Activated T-cell treated with anti-CD3 and anti-CD28 coated beads, Interleukin-2, amount 50 U/mL, for 72 hours (primary cell): ENCODE measurements around the gene BIN1. TPM values are rescaled to one million over a fixed set of nuclear protein-coding genes. Genes with fewer than 3 reads are reported as not detected.

Experiments used
- ATAC-seq, 2 donors: fragments of 150-1000 bp; cut with Tn5 transposase; replicated peaks in 1 of 2; 2 replicates each; pipeline ENCODE4 v1.10.0; 2021; ENCODE audit warnings: moderate library complexity in 2 of 2, mild to moderate bottlenecking in 1 of 2
- DNase-seq, 2 donors: peaks; one replicate each; pipeline ENCODE4 v3.0.0; 2021 to 2022; ENCODE audit warnings: mixed read lengths in 1 of 2
- H3K27ac Mint-ChIP-seq: one replicate; pipeline ENCODE4 v1.8.0; 2022; ENCODE audit warnings: mild to moderate bottlenecking, moderate library complexity, mixed read lengths
- H3K27me3 Mint-ChIP-seq: one replicate; pipeline ENCODE4 v1.8.0; 2022; ENCODE audit warnings: low read depth, mixed read lengths
- H3K36me3 Mint-ChIP-seq, 2 donors: one replicate each; pipeline ENCODE4 v1.8.0; 2022; ENCODE audit warnings: mixed read lengths in 2 of 2, mild to moderate bottlenecking in 1 of 2; ENCODE audit not compliant: insufficient read depth in 2 of 2
- H3K4me1 Mint-ChIP-seq: one replicate; pipeline ENCODE4 v1.8.0; 2022; ENCODE audit warnings: low read depth, mixed read lengths
- H3K4me3 Mint-ChIP-seq, 2 donors: one replicate each; pipeline ENCODE4 v1.8.0; 2022; ENCODE audit warnings: mild to moderate bottlenecking in 2 of 2, mixed read lengths in 2 of 2, moderate library complexity in 2 of 2
- H3K9me3 Mint-ChIP-seq, 2 donors: one replicate each; pipeline ENCODE4 v1.8.0; 2022; ENCODE audit warnings: mixed read lengths in 2 of 2
- total RNA-seq, 2 donors: library from RNA; stranded (reverse); gene quantifications; one replicate each; pipeline ENCODE4 v1.2.3, GENCODE V29; 2022

Gene BIN1
- total RNA-seq, 2 donors from 2014 or later = 87.3 to 127 TPM

- no peaks in the 10 kb centered on the region for H3K9me3 Mint-ChIP-seq
- H3K27ac Mint-ChIP-seq = no peak overlapping the region
- ATAC-seq (no peak), DNase-seq (no peak)
- H3K4me1 Mint-ChIP-seq = peaks cover 19% of the 10 kb centered on the region
- no peak overlapping the region for H3K4me3 Mint-ChIP-seq
- H3K36me3 Mint-ChIP-seq = no peaks in the 10 kb centered on the region
- H3K27me3 Mint-ChIP-seq = no peaks in the 10 kb centered on the region
Observed at GRCh38 chr2:127096718-127097470, 10.1 kb downstream of the BIN1 start.

GRCh38 chr2:127096280-127096679, 10.7 kb downstream of the BIN1 start:
- H3K36me3 Mint-ChIP-seq = no peaks in the 10 kb centered on the region
- no peak overlapping the region for H3K27ac Mint-ChIP-seq
- DNase-seq (no peak), ATAC-seq (peak in 1 of 2 donors; percentile 49)
- peaks cover 19% of the 10 kb centered on the region for H3K4me1 Mint-ChIP-seq
- no peaks in the 10 kb centered on the region for H3K27me3 Mint-ChIP-seq
- no peak overlapping the region for H3K4me3 Mint-ChIP-seq
- no peaks in the 10 kb centered on the region for H3K9me3 Mint-ChIP-seq

GRCh38 chr2:127095784-127096183, 11.2 kb downstream of the BIN1 start:
- H3K36me3 Mint-ChIP-seq = no peaks in the 10 kb centered on the region
- no peaks in the 10 kb centered on the region for H3K9me3 Mint-ChIP-seq
- DNase-seq (no peak), ATAC-seq (no peak)
- H3K4me1 Mint-ChIP-seq = peaks cover 19% of the 10 kb centered on the region
- no peaks in the 10 kb centered on the region for H3K27me3 Mint-ChIP-seq
- no peak overlapping the region for H3K4me3 Mint-ChIP-seq
- H3K27ac Mint-ChIP-seq = no peak overlapping the region

GRCh38 chr2:127095367-127095641, 11.7 kb downstream of the BIN1 start:
- H3K27me3 Mint-ChIP-seq = no peaks in the 10 kb centered on the region
- no peak overlapping the region for H3K27ac Mint-ChIP-seq
- DNase-seq = no peak
- no peaks in the 10 kb centered on the region for H3K36me3 Mint-ChIP-seq
- H3K4me1 Mint-ChIP-seq = peaks cover 19% of the 10 kb centered on the region
- no peaks in the 10 kb centered on the region for H3K9me3 Mint-ChIP-seq
- H3K4me3 Mint-ChIP-seq = no peak overlapping the region
- ATAC-seq = no peak

- H3K27me3 Mint-ChIP-seq = no peaks in the 10 kb centered on the region
- no peak overlapping the region for H3K27ac Mint-ChIP-seq
- H3K36me3 Mint-ChIP-seq = no peaks in the 10 kb centered on the region
- ATAC-seq (no peak), DNase-seq (no peak)
- H3K9me3 Mint-ChIP-seq = no peaks in the 10 kb centered on the region
- peaks cover 19% of the 10 kb centered on the region for H3K4me1 Mint-ChIP-seq
- H3K4me3 Mint-ChIP-seq = no peak overlapping the region
Observed at GRCh38 chr2:127094509-127095366, 12.2 kb downstream of the BIN1 start.

- Mint-ChIP-seq H3K36me3 (no peaks in the 10 kb centered on the region), H3K4me3 (no peak overlapping the region), H3K4me1 (peaks cover 19% of the 10 kb centered on the region), H3K9me3 (no peaks in the 10 kb centered on the region), H3K27me3 (no peaks in the 10 kb centered on the region), H3K27ac (no peak overlapping the region)
- no peak for ATAC-seq
- no peak for DNase-seq
Observed at GRCh38 chr2:127093648-127094210, 13.2 kb downstream of the BIN1 start.

- Mint-ChIP-seq H3K36me3 (no peaks in the 10 kb centered on the region), H3K4me1 (peaks cover 19% of the 10 kb centered on the region), H3K27ac (no peak overlapping the region)
Observed at GRCh38 chr2:127092901-127093516, 13.9 kb downstream of the BIN1 start.

GRCh38 chr2:127092306-127092705, 14.6 kb downstream of the BIN1 start:
- Mint-ChIP-seq H3K27ac (no peak overlapping the region), H3K4me1 (peaks cover 19% of the 10 kb centered on the region)
- no peak for DNase-seq

More at GRCh38 chr2:127092901-127093516, 13.9 kb downstream of the BIN1 start:
- no peak overlapping the region for H3K4me3 Mint-ChIP-seq
- DNase-seq (no peak), ATAC-seq (no peak)
- no peaks in the 10 kb centered on the region for H3K27me3 Mint-ChIP-seq
- no peaks in the 10 kb centered on the region for H3K9me3 Mint-ChIP-seq

GRCh38 chr2:127091886-127092285, 15.1 kb downstream of the BIN1 start:
- Mint-ChIP-seq H3K27ac (no peak overlapping the region), H3K36me3 (no peaks in the 10 kb centered on the region), H3K27me3 (no peaks in the 10 kb centered on the region), H3K4me3 (no peak overlapping the region), H3K4me1 (peaks cover 21% of the 10 kb centered on the region), H3K9me3 (no peaks in the 10 kb centered on the region)
- ATAC-seq = no peak
- DNase-seq = no peak

More at GRCh38 chr2:127092306-127092705, 14.6 kb downstream of the BIN1 start:
- no peak for ATAC-seq
- Mint-ChIP-seq H3K27me3 (no peaks in the 10 kb centered on the region), H3K4me3 (no peak overlapping the region), H3K9me3 (no peaks in the 10 kb centered on the region), H3K36me3 (no peaks in the 10 kb centered on the region)

- H3K4me3 Mint-ChIP-seq = no peak overlapping the region
- H3K27me3 Mint-ChIP-seq = no peaks in the 10 kb centered on the region
- peaks cover 26% of the 10 kb centered on the region for H3K4me1 Mint-ChIP-seq
- H3K27ac Mint-ChIP-seq = no peak overlapping the region
- DNase-seq (no peak), ATAC-seq (no peak)
- H3K36me3 Mint-ChIP-seq = no peaks in the 10 kb centered on the region
- H3K9me3 Mint-ChIP-seq = no peaks in the 10 kb centered on the region
Observed at GRCh38 chr2:127091148-127091547, 15.8 kb downstream of the BIN1 start.

- Mint-ChIP-seq H3K36me3 (no peaks in the 10 kb centered on the region), H3K9me3 (no peaks in the 10 kb centered on the region), H3K27me3 (no peaks in the 10 kb centered on the region), H3K4me3 (no peak overlapping the region), H3K4me1 (peaks cover 29% of the 10 kb centered on the region), H3K27ac (no peak overlapping the region)
- ATAC-seq (no peak), DNase-seq (no peak)
Observed at GRCh38 chr2:127090281-127091120, 16.5 kb downstream of the BIN1 start.

- Mint-ChIP-seq H3K27ac (no peak overlapping the region), H3K36me3 (no peaks in the 10 kb centered on the region)
- ATAC-seq = no peak
Observed at GRCh38 chr2:127089478-127090235, 17.3 kb downstream of the BIN1 start.

More at GRCh38 chr2:127089478-127090235, 17.3 kb downstream of the BIN1 start:
- Mint-ChIP-seq H3K9me3 (no peaks in the 10 kb centered on the region), H3K4me3 (no peak overlapping the region), H3K27me3 (no peaks in the 10 kb centered on the region), H3K4me1 (peaks cover 38% of the 10 kb centered on the region)
- no peak for DNase-seq
